Glomerular endothelial cell (primary cell): ENCODE measurements around the gene JAZF1. TPM values are rescaled to one million over a fixed set of nuclear protein-coding genes. Genes with fewer than 3 reads are reported as not detected.
A peak's percentile ranks its signal among the peaks of the same experiment; 100 is the strongest.

ENCODE experiments used
- DNase-seq: peaks from one replicate; pipeline ENCODE4 v3.0.0-alpha.2; 2011; ENCODE audit warnings: low read depth, low spot score; ENCODE audit errors: extremely low read depth
- total RNA-seq: library from RNA; depleted of rRNA; stranded (reverse); fragments of >200 nt; gene quantifications from 2 replicates; pipeline ENCODE4 v1.2.3, GENCODE V29; 2015

JAZF1 gene
- total RNA-seq, 1 donor from 2014 or later = 8.9 TPM

DNA sequence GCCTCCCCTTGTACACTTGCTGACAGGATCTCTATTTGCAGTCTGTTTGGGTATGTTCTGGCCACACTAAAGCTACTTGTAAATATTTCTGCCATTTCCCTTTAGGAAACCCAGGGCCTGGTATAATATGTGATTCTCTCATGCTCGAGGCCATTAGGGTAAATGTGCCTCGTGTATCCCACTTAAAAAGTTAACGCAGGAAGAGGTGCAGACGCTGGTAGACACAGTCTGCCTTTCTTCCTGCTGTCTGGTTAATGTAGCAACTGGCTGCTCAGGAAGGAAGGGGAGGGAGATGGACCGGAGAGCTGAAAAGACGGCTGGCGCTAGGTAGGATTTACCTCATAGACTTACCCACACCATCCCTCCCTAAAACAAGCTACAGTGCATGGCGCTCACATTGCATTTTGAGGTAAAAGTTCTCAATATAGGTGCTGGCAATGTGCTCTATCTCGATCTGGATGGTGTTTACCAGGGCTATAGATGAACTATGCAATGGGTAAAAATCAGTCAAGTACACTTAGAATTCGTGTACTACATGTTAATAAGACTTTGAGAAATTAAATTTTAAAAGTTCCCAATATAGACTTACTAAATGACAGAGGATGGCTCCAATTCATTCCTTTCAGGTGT is 125.9 kb downstream of the JAZF1 start:
- DNase-seq = no peak

GRCh38 chr7:28052933-28053332 is 127.7 kb downstream of the JAZF1 start:
- peak; percentile 41 for DNase-seq

DNA sequence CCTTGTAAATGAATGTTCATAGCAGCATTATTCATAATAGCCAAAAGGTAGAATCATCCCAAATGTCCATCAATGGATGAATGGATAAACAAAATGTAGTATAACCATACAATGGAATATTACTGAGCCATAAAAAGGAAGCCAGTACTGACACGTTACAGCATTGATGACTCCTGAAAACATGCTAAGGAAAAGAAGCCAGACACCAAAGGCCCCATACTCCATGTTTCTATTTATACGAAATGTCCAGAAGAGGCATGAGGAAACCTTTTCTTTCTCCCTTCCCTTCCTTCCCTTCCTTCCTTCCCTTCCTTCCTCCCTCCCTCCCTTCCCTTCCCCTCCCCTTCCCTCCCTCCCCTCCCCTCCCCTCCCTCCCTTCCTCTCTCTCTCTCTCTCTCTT is 131.9 kb downstream of the JAZF1 start:
- DNase-seq = no peak

GRCh38 chr7:28046035-28046434 is 134.6 kb downstream of the JAZF1 start:
- DNase-seq = no peak

- no peak for DNase-seq
Observed at GRCh38 chr7:28045592-28045991, 135.0 kb downstream of the JAZF1 start.

DNA sequence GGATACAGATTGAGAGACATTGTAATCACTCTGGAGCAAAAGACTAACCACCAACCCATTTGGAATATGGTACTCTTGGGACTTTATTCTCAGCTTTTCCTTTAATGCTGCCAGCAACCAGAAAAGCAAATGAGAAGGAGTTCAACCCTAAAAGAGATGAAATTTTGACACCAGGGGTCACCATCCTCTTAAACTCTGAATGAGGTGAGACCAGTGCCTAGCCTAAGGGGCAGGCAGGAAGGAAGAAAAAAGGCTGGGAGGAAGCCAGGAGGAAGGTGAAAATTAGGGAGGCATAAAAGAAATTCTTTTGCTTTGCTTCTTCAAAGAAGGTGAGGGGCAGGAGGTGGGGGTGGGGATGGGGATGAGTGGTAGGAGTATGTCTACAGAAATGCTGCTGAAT is 135.8 kb downstream of the JAZF1 start:
- no peak for DNase-seq

- no peak for DNase-seq
Observed at GRCh38 chr7:28042721-28043120, 137.9 kb downstream of the JAZF1 start.

- DNase-seq = no peak
Observed at GRCh38 chr7:28041508-28042314, 138.9 kb downstream of the JAZF1 start.

GRCh38 chr7:28038175-28038797 is 142.3 kb downstream of the JAZF1 start:
- no peak for DNase-seq

- peak; percentile 92 for DNase-seq
Observed at GRCh38 chr7:28037220-28038010, 143.2 kb downstream of the JAZF1 start.

GRCh38 chr7:28036696-28037095 is 143.9 kb downstream of the JAZF1 start:
- no peak for DNase-seq

- DNase-seq = no peak
Observed at GRCh38 chr7:28033386-28033785, 147.2 kb downstream of the JAZF1 start.

DNA sequence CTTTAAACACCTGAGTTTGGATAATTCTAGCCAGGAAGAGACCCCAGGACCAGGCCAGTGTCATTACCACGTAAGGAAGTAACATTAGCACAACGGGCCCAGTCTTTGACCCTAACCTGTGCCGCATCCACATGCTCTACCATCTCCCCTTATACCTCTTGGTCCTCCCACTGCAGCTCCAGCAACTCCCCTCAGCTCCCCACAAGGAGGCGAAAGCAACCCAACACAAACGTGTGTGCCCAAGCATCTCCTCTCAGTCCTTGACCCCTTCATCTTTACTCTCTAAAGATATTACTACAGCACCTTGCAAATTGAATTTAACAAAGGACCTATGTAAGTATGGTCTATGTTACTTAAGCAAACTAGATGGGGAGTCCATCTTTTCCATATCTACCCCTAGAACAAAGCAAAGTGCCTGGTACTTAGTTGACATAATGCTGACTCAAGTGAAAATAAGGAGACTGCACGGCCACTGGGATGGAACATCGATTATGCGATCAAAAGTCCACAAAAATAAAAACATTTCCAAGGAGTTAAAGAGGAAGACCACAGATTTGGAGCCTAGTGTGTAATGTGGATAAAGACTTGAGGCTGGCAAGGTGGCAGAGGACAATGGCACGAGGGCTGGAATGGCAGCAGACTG is 147.7 kb downstream of the JAZF1 start:
- DNase-seq = no peak

GRCh38 chr7:28029051-28029450 is 151.5 kb downstream of the JAZF1 start:
- no peak for DNase-seq

DNA sequence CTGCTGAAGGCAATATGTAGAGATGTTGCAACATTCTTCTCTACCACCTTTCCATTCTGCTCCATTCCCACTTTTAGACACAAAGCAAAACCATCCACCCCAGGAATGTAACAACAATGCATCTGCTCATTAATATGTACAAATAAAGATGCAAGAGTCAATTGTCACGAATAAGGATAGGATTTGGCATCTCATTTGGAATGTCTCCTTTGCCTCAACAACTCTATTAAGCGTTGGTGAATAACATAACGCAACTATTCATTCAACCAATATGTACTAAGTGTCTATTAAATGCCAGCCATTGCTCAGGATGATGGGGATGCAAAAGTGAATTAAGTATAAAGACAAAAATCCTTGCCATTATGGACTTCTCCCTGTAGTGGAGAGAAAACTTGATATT is 152.1 kb downstream of the JAZF1 start:
- DNase-seq = no peak

GRCh38 chr7:28026237-28026636 is 154.4 kb downstream of the JAZF1 start:
- no peak for DNase-seq

- no peak for DNase-seq
Observed at GRCh38 chr7:28024786-28025334, 155.7 kb downstream of the JAZF1 start.

DNA sequence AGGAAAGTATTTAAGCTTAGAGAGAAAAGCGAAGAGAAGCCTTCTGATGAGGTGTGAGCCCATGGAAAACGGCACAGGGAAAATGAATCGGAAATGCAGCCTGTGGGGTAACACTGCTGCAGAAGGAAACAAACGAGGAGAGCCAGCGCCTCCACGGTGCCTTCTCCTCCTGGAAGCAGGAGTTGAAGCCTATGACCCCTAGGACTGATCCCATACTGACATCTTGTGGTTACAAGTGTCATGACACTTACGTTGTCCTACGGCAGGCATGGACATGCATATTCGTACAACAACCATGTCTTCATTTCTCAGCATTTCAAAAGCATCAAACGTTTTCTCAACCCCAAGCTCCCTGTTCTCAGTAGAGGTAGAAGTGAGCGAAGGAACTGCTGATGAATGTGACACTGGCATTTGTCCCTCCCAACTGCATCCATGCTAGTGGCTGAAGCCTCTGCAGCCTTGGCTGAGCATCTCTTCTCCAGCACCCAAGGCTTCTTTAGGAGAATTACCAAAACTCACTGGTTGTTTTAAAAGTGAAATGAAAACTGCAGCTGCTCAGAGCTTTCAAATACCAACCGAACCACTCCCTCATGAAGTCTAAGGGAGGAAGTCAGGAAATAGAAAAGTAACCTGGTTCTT is 160.2 kb downstream of the JAZF1 start:
- peak; percentile 50 for DNase-seq

- no peak for DNase-seq
Observed at GRCh38 chr7:28018856-28019465, 161.6 kb downstream of the JAZF1 start.
